Suprapubic skin (tissue), 3 donors: ENCODE results near the gene AHNAK2.

Experiments
- CTCF ChIP-seq, 2 donors: fragments of 200-600 bp in 1 of 2; fragments of 450-650 bp in 1 of 2; sonication (generic) in 1 of 2; IDR thresholded peaks; one replicate each; pipeline ENCODE4 v1.5.1; 2016 to 2019; ENCODE audit warnings: antibody characterized with exemption in 2 of 2, mild to moderate bottlenecking in 1 of 2, moderate library complexity in 1 of 2
- POLR2AphosphoS5 ChIP-seq, 3 donors: sonication (generic); formaldehyde crosslinking; IDR thresholded peaks; one replicate each; pipeline ENCODE4 v1.6.1; 2017; ENCODE audit warnings: antibody characterized with exemption in 3 of 3

GRCh38 chr14:104941508-104942365 lies 36.4 kb downstream of the AHNAK2 start:
- TF ChIP-seq CTCF (IDR thresholded peaks at IDR 0.05) (no peak), POLR2AphosphoS5 (IDR thresholded peaks at IDR 0.05) (no peak)
